Measurements from ENCODE around the gene GFI1.

DNA sequence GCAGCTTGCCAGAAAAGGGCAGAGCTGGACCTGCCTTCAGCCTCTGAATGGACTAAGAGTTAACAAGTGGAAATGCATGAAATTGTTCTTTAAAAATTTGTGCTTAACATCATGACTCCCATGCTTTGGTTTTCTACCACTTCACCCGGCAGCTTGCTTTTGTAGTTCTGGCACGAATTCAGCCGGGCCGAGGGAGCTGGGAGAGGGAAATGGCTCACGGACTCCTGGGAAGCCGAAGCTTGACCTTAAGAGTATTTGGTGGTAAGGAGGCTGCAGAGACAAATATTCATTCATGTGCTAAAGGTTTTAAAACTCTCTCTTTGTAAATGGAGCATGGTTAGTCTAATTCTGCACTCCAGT, 17.2 kb upstream of the GFI1 start:
- TF ChIP-seq, protein P1, sequence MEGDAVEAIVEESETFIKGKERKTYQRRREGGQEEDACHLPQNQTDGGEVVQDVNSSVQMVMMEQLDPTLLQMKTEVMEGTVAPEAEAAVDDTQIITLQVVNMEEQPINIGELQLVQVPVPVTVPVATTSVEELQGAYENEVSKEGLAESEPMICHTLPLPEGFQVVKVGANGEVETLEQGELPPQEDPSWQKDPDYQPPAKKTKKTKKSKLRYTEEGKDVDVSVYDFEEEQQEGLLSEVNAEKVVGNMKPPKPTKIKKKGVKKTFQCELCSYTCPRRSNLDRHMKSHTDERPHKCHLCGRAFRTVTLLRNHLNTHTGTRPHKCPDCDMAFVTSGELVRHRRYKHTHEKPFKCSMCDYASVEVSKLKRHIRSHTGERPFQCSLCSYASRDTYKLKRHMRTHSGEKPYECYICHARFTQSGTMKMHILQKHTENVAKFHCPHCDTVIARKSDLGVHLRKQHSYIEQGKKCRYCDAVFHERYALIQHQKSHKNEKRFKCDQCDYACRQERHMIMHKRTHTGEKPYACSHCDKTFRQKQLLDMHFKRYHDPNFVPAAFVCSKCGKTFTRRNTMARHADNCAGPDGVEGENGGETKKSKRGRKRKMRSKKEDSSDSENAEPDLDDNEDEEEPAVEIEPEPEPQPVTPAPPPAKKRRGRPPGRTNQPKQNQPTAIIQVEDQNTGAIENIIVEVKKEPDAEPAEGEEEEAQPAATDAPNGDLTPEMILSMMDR (conservative IDR thresholded peaks at IDR 0.05; ENCODE audit: low read depth, low read length) = no peak
- TF ChIP-seq EZH2 (IDR thresholded peaks at IDR 0.05; ENCODE audit: borderline replicate concordance, low read depth, low read length, poor library complexity, severe bottlenecking) = no peak
